Endothelial cell of umbilical vein (primary cell): Measurements from ENCODE around the gene TNFSF12. TPM values are rescaled to one million over a fixed set of nuclear protein-coding genes. Genes with fewer than 3 reads are reported as not detected.

Experiments used
- BruUV-seq: library from RNA; stranded (reverse); fragments of 400-500 nt; replicated peaks from 2 replicates; lab custom pipeline; 2021; lab: Mats Ljungman, UMichigan
- CTCF ChIA-PET: fragments of 300-600, 350-600 bp; sonication (Branson Sonifier 250); formaldehyde crosslinking; loops from one replicate; lab custom pipeline; 2021; ENCODE audit warnings: antibody characterized with exemption, inconsistent platforms; lab: Charles Lee
- POLR2A ChIA-PET: fragments of 300-600, 350-600 bp; sonication (Branson Sonifier 250); formaldehyde crosslinking; loops from one replicate; lab custom pipeline; 2021; ENCODE audit warnings: antibody characterized with exemption, inconsistent platforms; lab: Charles Lee
- DNase-seq: peaks from one replicate; pipeline ENCODE4 v3.0.0-alpha.2; 2011; ENCODE audit warnings: low read depth, low spot score
- FAIRE-seq: peaks from 2 replicates; lab custom pipeline; 2011; peaks lifted over from hg19 to GRCh38; lab: Jason Lieb, UNC
- H2AFZ ChIP-seq: 2 replicates; pipeline ENCODE4 v1.6.0; 2012; ENCODE audit warnings: low read depth, low read length, control low read depth, inconsistent platforms
- H3K27ac ChIP-seq: 2 replicates; pipeline ENCODE4 v1.5.1; 2011; ENCODE audit warnings: low read depth, mild to moderate bottlenecking, control low read depth, low read length, moderate library complexity; ENCODE audit not compliant: insufficient read depth
- H3K27me3 ChIP-seq, 2 experiments: 2 replicates each; pipeline versions ENCODE4 v1.6.0 to v1.6.1; 2011; ENCODE audit warnings: low read length in 2 of 2, mixed read lengths in 1 of 2; ENCODE audit not compliant: control insufficient read depth in 2 of 2, insufficient read depth in 2 of 2
- H3K36me3 ChIP-seq, 2 experiments: 2 replicates in 1 of 2; 3 replicates in 1 of 2; pipeline ENCODE4 v1.5.1; 2011; ENCODE audit warnings: low read length in 2 of 2, mild to moderate bottlenecking in 1 of 2, moderate library complexity in 1 of 2; ENCODE audit not compliant: control insufficient read depth in 2 of 2, insufficient read depth in 2 of 2; ENCODE audit errors: extremely low read depth in 1 of 2
- H3K4me1 ChIP-seq: 3 replicates; pipeline ENCODE4 v1.5.1; 2011; ENCODE audit warnings: mild to moderate bottlenecking, low read length; ENCODE audit not compliant: control insufficient read depth, insufficient read depth; ENCODE audit errors: extremely low read depth
- H3K4me2 ChIP-seq: 2 replicates; pipeline ENCODE4 v1.6.1; 2011; ENCODE audit warnings: low read length, control low read depth, mixed read lengths; ENCODE audit not compliant: insufficient read depth
- H3K4me3 ChIP-seq, 3 experiments: fragments of 200-600 bp in 1 of 3; sonication (generic), shearing (Covaris generic) in 1 of 3; replicated peaks in 1 of 3; 2 replicates each; pipeline ENCODE4 v1.5.1; 2011 to 2016; ENCODE audit warnings: control low read depth in 3 of 3, low read length in 3 of 3, mild to moderate bottlenecking in 2 of 3, inconsistent platforms in 1 of 3, low read depth in 1 of 3, moderate library complexity in 1 of 3; ENCODE audit not compliant: insufficient read depth in 1 of 3
- H3K79me2 ChIP-seq: 2 replicates; pipeline ENCODE4 v1.6.0; 2012; ENCODE audit warnings: low read length, inconsistent platforms; ENCODE audit not compliant: control insufficient read depth, insufficient read depth
- H3K9ac ChIP-seq: replicated peaks from 2 replicates; pipeline ENCODE3; 2011; ENCODE audit warnings: low read length, control low read depth; ENCODE audit not compliant: insufficient read depth; ENCODE audit errors: extremely low read depth
- H3K9me1 ChIP-seq: replicated peaks from 3 replicates; pipeline ENCODE4 v1.6.0; 2011; ENCODE audit warnings: mild to moderate bottlenecking, low read length; ENCODE audit not compliant: control insufficient read depth, insufficient read depth; ENCODE audit errors: extremely low read depth
- H3K9me3 ChIP-seq: replicated peaks from 2 replicates; pipeline ENCODE4 v1.5.1; 2012; ENCODE audit warnings: low read length, inconsistent platforms; ENCODE audit not compliant: control insufficient read depth, insufficient read depth
- H4K20me1 ChIP-seq: replicated peaks from 2 replicates; pipeline ENCODE3; 2011; ENCODE audit warnings: mild to moderate bottlenecking, low read length; ENCODE audit not compliant: control insufficient read depth, insufficient read depth; ENCODE audit errors: extremely low read depth
- CTCF ChIP-seq, 2 donors: IDR thresholded peaks; 1 replicate in 1 of 2; 2 replicates in 1 of 2; pipeline ENCODE4 v1.5.1; 2011; ENCODE audit warnings: low read length in 2 of 2, mild to moderate bottlenecking in 2 of 2, moderate library complexity in 2 of 2, control low read depth in 1 of 2, inconsistent platforms in 1 of 2, low read depth in 1 of 2; ENCODE audit not compliant: insufficient read depth in 1 of 2; ENCODE audit errors: extremely low read depth in 1 of 2
- EZH2 ChIP-seq: IDR thresholded peaks from 2 replicates; pipeline ENCODE4 v1.6.1; 2012; ENCODE audit warnings: borderline replicate concordance, low read depth, mild to moderate bottlenecking, moderate library complexity, low read length, inconsistent platforms; ENCODE audit not compliant: severe bottlenecking
- FOS ChIP-seq: IDR thresholded peaks from 2 replicates; pipeline ENCODE4 v1.6.1; 2011; ENCODE audit warnings: mild to moderate bottlenecking, low read length, moderate library complexity, borderline replicate concordance; ENCODE audit not compliant: insufficient read depth
- GATA2 ChIP-seq: IDR thresholded peaks from 2 replicates; pipeline ENCODE4 v1.7.0; 2011; ENCODE audit warnings: low read depth, mild to moderate bottlenecking, moderate library complexity, mixed read lengths, low read length; ENCODE audit not compliant: insufficient read length, insufficient read depth
- JUN ChIP-seq: IDR thresholded peaks from 2 replicates; pipeline ENCODE4 v1.6.1; 2011; ENCODE audit warnings: borderline replicate concordance, low read depth; ENCODE audit not compliant: insufficient read length, insufficient read depth
- MAX ChIP-seq: IDR thresholded peaks from 2 replicates; pipeline ENCODE4 v1.6.1; 2011; ENCODE audit not compliant: insufficient read depth, insufficient read length
- MYC ChIP-seq: IDR thresholded peaks from one replicate; pipeline ENCODE4 v1.6.1; 2011; ENCODE audit warnings: mild to moderate bottlenecking, low read depth, low read length
- POLR2A ChIP-seq: IDR thresholded peaks from 2 replicates; pipeline ENCODE4 v1.6.1; 2012; ENCODE audit warnings: low read depth, mild to moderate bottlenecking, control low read depth, low read length
- POLR2AphosphoS5 ChIP-seq: IDR thresholded peaks from 2 replicates; pipeline ENCODE4 v1.6.1; 2012; ENCODE audit warnings: low read depth, mild to moderate bottlenecking, control low read depth, low read length, moderate library complexity; ENCODE audit not compliant: insufficient read depth
- dilution Hi-C: fragments of 300-500 bp; cut with MboI; formaldehyde crosslinking; loops from one replicate; pipeline ENCODE4 v1.15.0; 2019; ENCODE audit warnings: low sequenced_read_pairs; ENCODE audit not compliant: extremely low pct_ligation_motif_present
- intact Hi-C: fragments of 100-400 bp; cut with micrococcal nuclease; formaldehyde crosslinking; loops from one replicate; pipeline ENCODE4 v1.10.0; 2022
- polyA plus RNA-seq, 4 experiments: library from polyadenylated mRNA; depleted of rRNA in 3 of 4; stranded (reverse) in 3 of 4; unstranded in 1 of 4; fragments of >200 nt; gene quantifications; 2 replicates each; pipeline versions ENCODE4 v1.2.1 to v1.2.3, GENCODE V29; 2011 to 2012; ENCODE audit warnings: missing spikeins in 1 of 4
- total RNA-seq: library from RNA; stranded (reverse); gene quantifications from 2 replicates; pipeline ENCODE4 v1.2.3, GENCODE V29; 2021

TNFSF12 gene
- total and polyA plus RNA-seq, 2 donors (not counting 3 experiments of a cell fraction or from before 2014, with no cell fraction given), result 28.4 to 39.4 TPM

- intact Hi-C loops (loop anchor here (1.0 kb wide), 2 partner anchors 10 to 98 kb away; partner anchors contain the start of gene POLR2A), dilution Hi-C loops (no loop called here)
- H4K20me1 ChIP-seq, result no peaks in the 10 kb centered on the region
- H3K9me1 ChIP-seq, result no peaks in the 10 kb centered on the region
- DNase-seq (no peak), FAIRE-seq (no peak)
- peaks cover 35% of the 10 kb centered on the region for H3K4me1 ChIP-seq
- no peaks in the 10 kb centered on the region for H3K9me3 ChIP-seq
- H3K79me2 ChIP-seq, result peaks cover 31% of the 10 kb centered on the region
- H3K27ac ChIP-seq, result peak overlapping the region; percentile 88
- ChIA-PET POLR2A (interaction anchor here (0.9 to 1.4 kb wide), 3 partner anchors 9 to 105 kb away, joined by 3 to 6 read pairs (median 4); partner anchors contain the start of genes TP53 and WRAP53), CTCF (interaction anchor here (1.4 to 1.5 kb wide), 2 partner anchors 22 to 105 kb away, joined by 8 to 10 read pairs; partner anchors contain the start of genes TP53 and WRAP53)
- H3K36me3 ChIP-seq, result peaks cover 5 to 21% of the 10 kb centered on the region in 2 experiments
- H3K9ac ChIP-seq, result peak overlapping the region; percentile 94
- no peaks in the 10 kb centered on the region for H3K27me3 ChIP-seq
- H3K4me3 ChIP-seq, result peak overlapping the region in 1 of 3 experiments; percentile 66
- H2AFZ ChIP-seq, result no peak overlapping the region
- no TSS peak for BruUV-seq
- no peak overlapping the region for H3K4me2 ChIP-seq
- TF ChIP-seq POLR2A (no peak), POLR2AphosphoS5 (no peak), MAX (no peak), FOS (no peak), GATA2 (no peak), EZH2 (no peak), JUN (no peak), CTCF (IDR thresholded peaks at IDR 0.05; ENCODE audit: extremely low read depth in 1 of 2, insufficient read depth in 1 of 2, low read depth in 1 of 2, low read length in 2 of 2) (no peak), MYC (no peak)
Observed at GRCh38 chr17:7582396-7583252, 33.8 kb downstream of the TNFSF12 start.
